GM18507 (cell line): Measurements from ENCODE around the gene STRN4.
"Not testable (repeated sequence)": the region's sequence is repeated elsewhere in the genome, so short reads cannot be mapped to it uniquely, and the experiment has no call there.

ENCODE experiments used
- DNase-seq: peaks from one replicate; pipeline ENCODE4 v3.0.0; 2011; ENCODE audit warnings: low read depth; ENCODE audit not compliant: insufficient read length; ENCODE audit errors: extremely low spot score
- FAIRE-seq: peaks from 2 replicates; lab custom pipeline; 2011; peaks lifted over from hg19 to GRCh38; lab: Jason Lieb, UNC

The STRN4 gene

GRCh38 chr19:46718157-46718933 is 27.9 kb downstream of the STRN4 start:
- peak; percentile 33 for DNase-seq
- FAIRE-seq, result peak; percentile 93

- DNase-seq (no peak), FAIRE-seq (peak; percentile 57)
These were observed 28.5 kb downstream of the STRN4 start for GRCh38 chr19:46717716-46718143.

- DNase-seq (peak; percentile 86), FAIRE-seq (peak; percentile 72)
These were observed 29.1 kb downstream of the STRN4 start, which contains the start of gene PRKD2 for GRCh38 chr19:46717034-46717715. PRKD2 (minus strand) TSS chr19:46717114; CDS start chr19:46716370, 744 bp downstream.

GRCh38 chr19:46716672-46717033 is 29.6 kb downstream of the STRN4 start:
- no peak for DNase-seq
- no peak for FAIRE-seq

GRCh38 chr19:46715975-46716671 is 30.1 kb downstream of the STRN4 start:
- DNase-seq, result no peak
- no peak for FAIRE-seq

- DNase-seq (no peak), FAIRE-seq (no peak)
These were observed 30.7 kb downstream of the STRN4 start for GRCh38 chr19:46715620-46715974.

- FAIRE-seq (peak; percentile 84), DNase-seq (peak; percentile 54)
These were observed 31.7 kb downstream of the STRN4 start for GRCh38 chr19:46714444-46715106.

- DNase-seq, result peak; percentile 63
These were observed 32.3 kb downstream of the STRN4 start for GRCh38 chr19:46713781-46714443.

GRCh38 chr19:46712768-46713338 is 33.4 kb downstream of the STRN4 start:
- not testable (repeated sequence) for DNase-seq, FAIRE-seq

More at GRCh38 chr19:46713781-46714443, 32.3 kb downstream of the STRN4 start:
- FAIRE-seq, result peak; percentile 63

- no peak for DNase-seq
- FAIRE-seq, result no peak
These were observed 35.6 kb downstream of the STRN4 start for GRCh38 chr19:46710687-46711086.

GRCh38 chr19:46704379-46705076 is 41.7 kb downstream of the STRN4 start:
- DNase-seq (peak; percentile 77), FAIRE-seq (peak; percentile 75)

- FAIRE-seq (no peak), DNase-seq (no peak)
These were observed 45.5 kb downstream of the STRN4 start for GRCh38 chr19:46700704-46701103.

- no peak for FAIRE-seq
- no peak for DNase-seq
These were observed 47.6 kb downstream of the STRN4 start for GRCh38 chr19:46698395-46699321.

GRCh38 chr19:46697204-46697960 is 48.9 kb downstream of the STRN4 start:
- DNase-seq, result no peak
- FAIRE-seq, result no peak

- no peak for FAIRE-seq
- no peak for DNase-seq
These were observed 49.4 kb downstream of the STRN4 start for GRCh38 chr19:46696866-46697203.

GRCh38 chr19:46696052-46696451 is 50.2 kb downstream of the STRN4 start:
- DNase-seq (no peak), FAIRE-seq (no peak)

- no peak for FAIRE-seq
- no peak for DNase-seq
These were observed 52.5 kb downstream of the STRN4 start for GRCh38 chr19:46693760-46694159.
